ENCODE results near the gene ADAMTS19.

ADAMTS19 gene

DNA sequence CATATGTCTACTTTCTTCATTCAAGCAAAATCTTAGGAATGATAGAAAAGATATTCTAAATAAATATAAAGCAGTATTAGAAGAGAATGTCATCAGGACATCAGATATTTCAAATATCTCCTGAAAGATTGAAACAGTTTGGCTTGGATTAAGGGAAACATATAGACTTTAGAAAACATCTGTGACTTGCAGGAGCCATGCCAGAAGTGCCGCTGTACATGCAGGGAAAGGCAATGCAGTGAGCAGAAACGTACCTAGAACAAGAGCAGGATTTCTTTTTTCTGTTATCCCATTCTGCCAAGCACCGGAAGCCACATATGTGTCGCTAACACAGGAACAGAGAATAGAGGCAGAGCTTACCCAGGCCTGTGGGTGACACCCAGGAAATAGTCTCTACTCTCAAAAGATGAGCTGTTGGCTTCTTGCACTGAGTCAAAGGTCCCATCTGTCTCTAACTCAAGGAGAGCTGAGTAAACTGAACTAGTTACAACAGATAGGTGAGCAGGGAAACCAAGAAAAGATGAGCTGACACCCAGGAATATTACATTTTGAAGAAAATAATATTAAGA is 5.8 kb downstream of the ADAMTS19 start:
- DNase-seq (ENCODE audit: low read depth), result no peak

DNA sequence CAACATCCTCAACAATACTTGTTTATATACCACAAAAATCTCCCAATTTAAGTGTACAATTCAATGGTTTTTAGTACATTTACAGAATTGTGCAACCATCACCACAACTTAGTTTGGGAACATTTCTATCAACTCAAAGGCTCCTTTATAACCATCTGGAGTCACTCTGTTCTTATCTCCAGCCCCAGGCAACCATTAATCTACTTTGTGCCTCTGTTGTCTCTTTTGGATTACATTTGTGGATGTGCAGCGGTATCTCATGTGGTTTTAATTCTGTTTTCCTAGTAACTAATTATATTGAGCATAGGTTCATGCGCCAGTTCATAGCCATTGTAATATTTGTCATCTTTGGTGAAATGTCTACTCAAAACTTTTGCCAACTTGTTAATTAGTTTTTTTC is 14.4 kb downstream of the ADAMTS19 start:
- no peak for DNase-seq (ENCODE audit: low read depth)

DNA sequence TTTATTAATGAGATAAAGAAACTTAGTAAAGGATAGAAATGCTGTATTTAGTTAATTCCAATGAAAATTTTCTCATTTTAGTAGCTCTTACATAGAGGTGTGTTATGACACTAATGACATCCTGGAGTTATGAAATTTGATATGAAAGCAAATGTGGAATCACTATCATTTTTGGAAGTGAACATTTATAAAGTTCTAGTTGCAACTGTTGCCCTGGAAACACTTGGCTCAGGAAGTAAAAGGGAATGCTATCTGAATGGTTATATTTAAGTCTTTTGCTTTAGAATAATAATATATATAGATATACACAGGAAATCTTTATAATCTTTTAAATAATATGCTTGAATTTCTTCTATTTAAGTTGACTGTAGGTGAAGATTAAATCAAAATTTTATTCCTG is 16.7 kb downstream of the ADAMTS19 start:
- no peak for DNase-seq (ENCODE audit: low read depth)

DNA sequence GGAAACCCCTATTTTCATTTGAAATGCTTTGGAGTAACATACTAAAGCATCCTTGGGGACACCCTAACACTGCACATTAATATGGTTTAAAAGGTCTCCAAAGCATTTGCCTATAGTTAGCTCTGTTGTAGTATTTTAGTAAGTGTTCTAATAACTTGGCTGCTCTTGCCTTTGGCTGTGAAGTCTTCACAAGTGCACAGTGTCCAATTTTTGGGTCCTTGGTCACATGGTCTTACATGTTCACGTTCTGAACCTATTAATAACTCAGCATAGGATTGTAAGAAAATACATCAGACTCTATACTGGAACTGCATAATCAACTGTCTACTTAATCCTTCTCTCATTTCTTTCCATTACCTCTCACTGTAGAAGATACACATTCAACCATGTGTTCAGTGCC is 17.4 kb downstream of the ADAMTS19 start:
- DNase-seq (ENCODE audit: low read depth), result no peak

DNA sequence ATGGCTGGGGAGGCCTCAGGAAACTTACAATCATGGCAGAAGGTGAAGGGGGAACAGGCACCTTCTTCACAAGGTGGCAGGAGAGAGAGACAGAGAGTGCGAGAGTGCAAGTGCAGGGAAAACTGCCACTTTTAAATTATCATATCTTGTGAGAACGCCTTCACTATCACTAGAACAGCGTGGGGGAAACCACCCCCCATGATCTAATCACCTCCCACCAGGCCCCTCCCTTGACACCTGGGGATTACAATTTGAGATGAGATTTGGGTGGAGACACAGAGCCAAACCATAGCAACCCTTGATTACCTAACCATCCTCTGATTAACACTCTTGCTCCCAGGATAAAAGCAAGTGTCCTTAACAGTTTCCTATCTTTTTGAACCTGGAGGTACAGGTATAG is 21.1 kb downstream of the ADAMTS19 start:
- DNase-seq (ENCODE audit: low read depth), result no peak

DNA sequence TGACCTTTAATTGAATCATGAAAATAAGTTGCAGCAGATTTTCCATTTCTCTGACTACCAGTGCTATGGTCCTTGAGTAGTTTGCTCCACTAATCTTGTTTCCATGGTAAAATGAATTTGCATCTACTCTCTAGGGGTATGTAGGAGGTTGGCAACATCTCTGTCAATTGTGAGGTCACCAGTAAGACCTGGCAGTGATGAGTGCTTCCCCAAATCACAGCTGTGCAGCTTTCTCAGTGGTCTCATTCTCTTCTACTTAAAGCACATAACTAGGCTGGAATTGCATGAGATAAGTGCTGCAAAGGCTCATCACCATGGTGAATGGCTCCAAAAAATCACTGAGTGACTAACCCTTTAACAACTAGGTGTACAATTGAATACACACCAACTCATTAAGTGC is 36.3 kb downstream of the ADAMTS19 start:
- DNase-seq (ENCODE audit: low read depth), result no peak

DNA sequence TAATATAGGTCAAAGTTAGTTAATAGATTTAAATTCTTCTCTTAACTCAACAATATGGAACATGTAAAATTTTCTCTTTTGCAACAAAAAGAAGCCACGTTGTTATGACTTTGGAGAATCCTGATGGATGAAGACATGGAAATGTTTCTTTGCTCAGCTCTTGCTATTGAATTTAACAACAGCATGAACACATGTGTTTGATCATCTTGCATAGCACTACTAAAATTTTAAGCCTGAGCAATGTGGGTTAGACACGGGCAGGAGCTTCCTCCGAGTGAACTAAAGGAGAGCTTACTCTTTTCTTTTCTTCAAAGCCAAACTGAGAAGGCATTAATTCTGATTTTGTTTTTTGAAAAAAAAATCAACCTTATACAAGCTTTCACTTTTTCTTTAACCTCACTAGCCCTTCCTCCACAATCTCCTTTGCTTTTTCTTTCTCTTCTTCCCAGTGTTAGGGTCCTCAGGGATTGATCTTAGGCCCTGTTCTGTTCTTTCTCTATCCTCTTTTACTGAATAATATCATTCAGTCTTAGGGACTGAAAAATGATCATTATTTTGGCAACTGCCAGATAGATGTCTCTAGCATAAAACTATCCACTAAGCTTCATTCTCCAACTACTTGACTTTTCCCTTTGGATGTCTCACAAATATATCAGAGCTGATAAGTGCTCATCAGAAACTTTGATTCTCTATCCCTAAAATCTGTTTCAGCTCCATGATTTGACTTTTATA is 36.9 kb downstream of the ADAMTS19 start:
- no peak for DNase-seq (ENCODE audit: low read depth)

DNA sequence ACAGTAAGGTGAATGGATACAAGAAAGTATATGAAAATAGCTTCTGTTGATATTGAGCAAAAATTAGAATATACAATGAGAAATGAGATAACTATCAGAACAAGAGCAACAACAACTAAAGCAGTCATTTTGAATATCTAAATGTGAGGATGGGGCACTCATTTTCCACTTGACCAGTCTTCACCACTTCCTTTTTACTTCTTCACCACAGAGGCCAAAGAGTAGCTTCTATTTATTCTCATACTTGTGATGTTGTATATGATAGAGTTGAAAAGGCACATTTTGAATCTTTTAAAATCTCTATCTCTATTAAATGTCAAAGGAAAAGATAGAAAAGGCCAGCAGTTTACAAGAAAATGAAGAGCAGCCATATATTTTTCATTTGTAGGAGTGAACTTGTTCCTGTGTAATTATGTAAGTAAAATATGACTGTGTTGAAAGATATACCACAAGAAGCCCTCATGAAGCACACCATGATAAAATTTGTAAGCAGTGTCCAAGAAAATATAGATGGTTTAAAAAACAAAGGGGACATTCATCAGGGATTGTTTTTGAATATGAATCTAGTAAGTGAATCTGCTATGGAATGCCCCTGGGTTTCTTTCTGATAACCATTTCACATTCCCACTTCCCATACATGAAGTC is 39.2 kb downstream of the ADAMTS19 start:
- DNase-seq (ENCODE audit: low read depth), result no peak

DNA sequence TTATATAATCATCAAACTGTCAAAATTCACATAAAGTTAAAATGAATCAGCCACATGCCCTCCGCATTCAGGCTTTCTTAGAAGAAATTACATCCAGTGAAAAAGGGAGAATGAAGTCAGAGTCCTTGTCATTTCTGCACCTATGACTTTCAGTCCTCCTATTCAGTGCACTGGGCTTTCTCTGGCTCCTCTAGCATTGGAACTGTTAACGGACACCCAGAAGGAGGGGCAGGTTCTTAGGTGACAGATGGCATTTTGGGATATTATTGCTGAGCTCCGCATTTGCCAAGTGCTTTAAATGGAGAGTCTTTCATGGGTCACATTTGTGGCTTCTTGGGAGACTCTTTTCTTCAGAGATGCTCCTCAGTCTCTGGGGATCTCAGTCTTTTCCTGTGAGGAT is 40.0 kb downstream of the ADAMTS19 start:
- DNase-seq (ENCODE audit: low read depth), result no peak

DNA sequence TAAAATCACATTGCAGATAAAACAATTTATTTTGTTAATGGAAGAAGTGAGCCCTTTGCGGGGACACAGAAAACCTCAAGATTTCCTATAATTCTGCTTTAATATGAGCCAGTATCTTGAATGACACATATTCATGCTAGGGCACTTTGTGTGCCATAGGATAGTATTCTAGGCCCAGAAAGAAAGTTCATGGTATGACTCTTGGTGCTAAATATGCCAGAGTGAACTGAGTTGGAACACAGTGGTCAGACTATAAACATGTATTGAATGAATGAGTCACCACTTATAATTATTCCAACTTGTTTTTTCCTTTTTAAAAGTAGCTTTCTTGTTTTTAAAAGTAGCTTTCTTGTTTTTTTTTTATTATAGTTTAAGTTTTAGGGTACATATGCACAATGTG is 46.0 kb downstream of the ADAMTS19 start:
- DNase-seq (ENCODE audit: low read depth), result no peak

DNA sequence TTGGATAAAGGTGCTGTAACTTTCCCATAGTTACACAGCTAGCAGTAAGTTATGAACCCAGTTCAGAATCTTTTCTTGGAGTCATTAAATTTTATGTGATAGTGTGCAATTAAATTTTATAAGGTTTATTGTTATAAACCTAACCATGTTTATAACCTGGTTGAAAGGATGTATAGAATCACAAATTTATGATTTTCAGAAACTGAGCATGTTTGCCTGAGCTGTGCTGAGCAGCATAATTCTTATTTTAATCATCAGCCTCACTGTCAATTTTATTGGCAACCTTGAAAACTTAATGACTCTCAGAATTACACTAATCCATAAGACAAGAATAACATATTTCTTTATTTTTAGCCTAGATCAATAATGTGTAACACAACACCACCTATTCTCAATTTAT is 46.9 kb downstream of the ADAMTS19 start:
- no peak for DNase-seq (ENCODE audit: low read depth)

DNA sequence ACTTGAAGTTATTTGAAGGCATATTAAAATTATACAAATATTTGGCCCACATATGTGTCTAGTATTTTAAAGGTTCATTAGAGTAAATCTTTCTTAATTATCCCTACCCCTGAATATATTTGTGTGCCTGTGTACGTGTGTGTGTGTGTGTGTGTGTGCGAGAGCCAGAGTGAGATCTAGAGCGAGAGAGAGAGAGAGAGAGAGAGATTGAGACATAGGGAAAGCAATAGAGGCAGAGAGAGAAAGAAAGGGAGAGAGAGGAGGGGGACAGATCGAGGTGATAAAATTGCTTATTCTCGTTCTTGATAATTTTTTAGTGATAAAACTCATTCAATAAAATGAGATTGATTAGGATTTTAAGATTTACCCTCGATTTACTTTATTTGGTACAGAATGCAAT is 47.4 kb downstream of the ADAMTS19 start:
- DNase-seq (ENCODE audit: low read depth), result no peak

DNA sequence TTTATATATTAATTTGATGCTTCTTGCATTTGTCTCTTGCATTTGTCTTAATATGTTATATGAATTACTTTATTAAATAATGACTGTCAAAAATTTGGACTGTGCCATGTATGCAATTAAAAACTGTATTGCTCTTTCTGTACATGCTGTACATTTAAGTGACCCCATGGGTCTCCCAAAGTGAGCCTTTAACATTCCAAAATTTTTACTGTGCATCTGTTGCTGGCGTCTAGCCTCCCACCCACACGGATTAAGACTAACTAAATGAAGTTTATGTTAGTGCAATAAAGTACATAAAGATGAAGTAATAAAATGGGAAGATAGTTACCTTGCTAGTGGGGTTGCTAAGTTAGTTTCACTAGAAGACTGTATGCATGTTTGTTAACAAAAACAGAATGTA is 48.5 kb downstream of the ADAMTS19 start:
- no peak for DNase-seq (ENCODE audit: low read depth)

DNA sequence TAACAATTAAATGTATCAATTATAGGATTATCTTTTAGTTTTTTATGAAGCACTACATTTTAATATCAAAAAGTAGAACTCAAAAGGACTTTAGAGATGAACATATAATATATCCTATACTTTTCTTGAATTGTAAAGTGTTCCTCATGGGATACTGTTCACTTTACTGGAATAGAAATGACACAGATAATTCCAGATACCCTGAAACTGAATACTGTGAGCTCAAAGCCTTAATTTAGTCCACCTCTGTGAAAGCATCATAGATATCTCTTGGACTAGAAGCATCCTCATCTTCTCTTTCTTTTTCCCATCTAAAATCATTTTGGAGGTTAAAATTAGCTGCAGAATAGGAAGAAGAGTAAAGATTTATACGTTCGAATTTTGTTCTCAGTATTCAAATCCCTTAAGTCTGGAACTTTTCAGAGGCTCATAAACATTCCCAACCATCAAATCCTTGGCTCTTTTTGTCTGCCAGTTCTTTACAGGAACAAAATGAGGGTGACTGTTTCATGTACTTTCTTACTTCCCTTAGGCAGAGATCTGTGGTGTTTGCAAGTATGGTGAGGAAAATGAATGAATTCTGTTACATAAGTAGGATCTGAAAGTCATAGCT is 49.4 kb downstream of the ADAMTS19 start:
- no peak for DNase-seq (ENCODE audit: low read depth)

DNA sequence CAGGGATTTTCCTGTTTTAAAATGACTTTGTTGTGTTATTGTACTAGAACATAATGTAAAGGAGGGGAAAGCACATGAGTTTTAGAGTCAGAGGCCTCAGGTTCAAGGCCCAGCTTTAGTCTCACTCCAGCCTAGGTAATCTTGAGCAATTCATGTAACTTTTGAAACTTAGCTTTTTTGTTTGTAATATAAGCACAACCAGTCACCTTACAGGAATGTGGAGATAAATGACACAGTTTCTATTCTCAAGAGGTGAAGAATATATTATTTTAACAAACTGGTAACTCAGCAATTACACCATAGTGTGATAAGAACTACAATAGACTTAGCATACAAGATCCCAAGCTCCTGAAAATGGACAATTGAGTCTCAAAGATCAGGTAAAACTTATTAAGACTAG is 51.2 kb downstream of the ADAMTS19 start:
- DNase-seq (ENCODE audit: low read depth), result no peak

DNA sequence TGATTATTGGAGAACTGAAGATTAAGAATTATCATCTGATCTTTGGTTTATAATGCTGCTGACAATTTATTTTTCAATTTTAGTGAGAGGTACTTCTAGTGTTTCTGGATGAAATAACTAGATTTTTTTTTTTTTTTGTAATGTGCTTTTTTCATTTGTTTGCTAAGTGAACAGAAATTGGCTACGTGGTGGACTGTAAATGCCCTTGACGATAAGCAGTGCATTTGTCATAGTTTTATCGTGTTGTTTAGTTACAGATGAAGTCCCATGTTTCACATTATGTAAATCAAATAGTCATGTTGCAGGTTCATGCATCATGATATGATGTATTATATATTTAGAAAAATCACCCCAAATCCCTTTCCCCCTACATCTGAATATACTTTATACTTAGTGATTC is 81.0 kb downstream of the ADAMTS19 start:
- no peak for DNase-seq (ENCODE audit: low read depth)

DNA sequence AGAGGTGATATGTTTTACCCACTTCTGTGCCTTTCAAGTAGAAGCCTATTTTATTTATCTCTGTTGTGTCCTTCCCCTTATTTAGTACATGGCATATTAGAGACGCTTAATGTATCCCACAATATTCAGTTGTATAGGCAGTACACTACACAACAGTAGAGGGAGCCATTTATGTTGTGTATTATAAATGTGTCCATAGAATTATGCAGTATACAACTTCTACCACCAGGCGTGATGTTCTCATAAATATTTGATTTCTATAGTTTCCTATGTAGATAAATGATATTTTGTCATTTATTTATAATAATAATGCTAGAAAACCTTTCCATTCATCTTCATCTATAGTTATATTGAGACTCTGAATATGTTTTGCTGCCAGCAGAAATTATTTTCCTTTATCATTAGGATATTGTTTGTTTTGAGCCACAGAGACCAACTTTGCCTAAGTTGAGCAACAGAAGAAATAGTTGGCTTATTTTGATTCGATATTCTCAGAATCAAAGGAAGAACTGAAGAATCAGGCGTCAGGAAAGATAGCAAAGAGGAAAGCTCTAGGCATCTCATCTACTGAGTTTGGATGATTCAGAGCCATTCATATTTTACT is 81.7 kb downstream of the ADAMTS19 start:
- no peak for DNase-seq (ENCODE audit: low read depth)

DNA sequence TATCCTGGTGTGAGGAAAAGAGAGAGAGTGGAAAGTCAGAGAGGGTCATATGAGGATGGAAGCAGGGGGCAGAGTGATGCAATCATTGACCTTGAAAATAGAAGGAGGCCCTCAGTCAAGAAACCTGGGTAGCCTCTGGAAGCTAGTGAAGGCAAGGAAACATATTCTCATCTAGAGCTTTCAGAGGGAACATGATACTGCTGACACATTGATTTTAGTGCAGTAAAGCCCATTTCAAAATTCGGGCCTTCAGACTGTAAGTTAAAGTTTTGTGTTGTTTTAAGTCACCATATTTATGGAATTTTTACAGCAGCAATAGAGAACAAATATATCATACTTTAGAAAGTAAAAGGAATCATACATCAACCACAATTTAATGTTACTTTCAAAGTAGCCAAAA is 87.0 kb downstream of the ADAMTS19 start:
- no peak for DNase-seq (ENCODE audit: low read depth)

DNA sequence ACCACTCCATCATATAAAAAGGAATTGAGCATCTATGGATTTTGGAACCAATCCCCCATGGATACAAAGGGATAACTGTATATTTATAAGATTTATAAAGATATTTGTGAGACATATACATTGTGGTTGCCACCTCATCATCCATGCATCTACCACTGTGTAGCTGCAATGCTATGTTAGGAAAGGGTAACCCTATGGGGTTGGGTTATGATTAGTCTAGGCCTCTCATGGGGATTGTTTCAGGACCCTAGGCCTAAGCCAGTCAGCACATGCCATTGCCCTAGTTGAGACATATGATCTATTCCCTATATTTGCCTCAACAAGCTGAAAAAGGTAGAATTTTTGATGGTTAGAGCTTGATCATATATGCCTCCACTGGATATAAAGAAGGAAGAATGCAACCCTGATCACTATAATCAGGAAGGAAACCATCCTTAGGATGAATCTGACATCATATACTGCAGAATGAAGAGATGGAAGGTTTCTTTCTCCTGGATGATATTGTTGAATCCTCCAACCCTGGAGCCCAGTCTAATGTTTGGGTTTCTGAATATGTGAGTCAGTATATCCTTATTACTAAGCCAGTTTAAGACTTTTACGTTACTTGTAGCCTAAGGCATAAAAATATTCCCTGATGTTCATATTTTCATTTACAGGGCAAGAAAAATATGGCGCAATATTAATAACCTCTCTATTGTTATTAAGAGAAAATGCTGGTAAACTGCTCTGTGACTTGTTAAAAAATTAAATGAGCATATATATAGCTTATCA is 94.2 kb downstream of the ADAMTS19 start:
- DNase-seq (ENCODE audit: low read depth), result no peak

DNA sequence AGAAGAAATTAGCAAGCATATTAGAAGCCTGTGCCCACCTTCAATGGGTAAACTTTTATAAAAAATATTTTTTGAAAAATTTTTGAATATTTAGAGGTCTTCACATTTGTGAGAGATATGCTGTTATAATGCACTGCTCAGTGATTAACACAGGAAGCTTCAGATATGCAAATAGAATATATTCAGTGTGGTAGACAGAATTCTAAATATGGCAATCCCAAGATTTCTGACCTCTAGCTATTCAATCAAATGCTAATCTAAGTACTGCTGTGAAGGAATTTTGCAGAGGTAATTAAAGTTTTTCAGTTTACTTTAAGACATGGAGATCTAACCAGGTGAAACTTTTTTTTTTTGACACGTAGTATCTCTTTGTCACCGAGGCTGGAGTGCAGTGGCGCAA is 103.5 kb downstream of the ADAMTS19 start:
- no peak for DNase-seq (ENCODE audit: low read depth)

DNA sequence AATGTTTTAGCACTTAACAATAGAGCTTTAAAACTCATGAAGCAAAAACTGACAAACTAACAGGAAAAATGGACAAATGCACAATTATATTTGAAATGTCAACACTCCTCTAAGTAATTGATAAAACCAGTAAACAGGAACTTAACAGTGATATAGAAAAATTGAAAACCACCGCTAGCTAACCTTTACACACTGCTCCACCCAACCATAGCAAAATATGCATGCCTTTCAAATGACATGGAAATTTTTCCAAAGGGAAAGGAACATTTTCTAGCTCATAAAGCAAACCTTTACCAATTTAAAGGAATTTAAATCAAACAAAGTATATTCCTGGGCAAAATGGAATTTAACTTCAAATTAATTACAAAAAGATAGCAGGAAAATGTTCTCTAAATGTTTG is 109.2 kb downstream of the ADAMTS19 start:
- DNase-seq (ENCODE audit: low read depth), result no peak

DNA sequence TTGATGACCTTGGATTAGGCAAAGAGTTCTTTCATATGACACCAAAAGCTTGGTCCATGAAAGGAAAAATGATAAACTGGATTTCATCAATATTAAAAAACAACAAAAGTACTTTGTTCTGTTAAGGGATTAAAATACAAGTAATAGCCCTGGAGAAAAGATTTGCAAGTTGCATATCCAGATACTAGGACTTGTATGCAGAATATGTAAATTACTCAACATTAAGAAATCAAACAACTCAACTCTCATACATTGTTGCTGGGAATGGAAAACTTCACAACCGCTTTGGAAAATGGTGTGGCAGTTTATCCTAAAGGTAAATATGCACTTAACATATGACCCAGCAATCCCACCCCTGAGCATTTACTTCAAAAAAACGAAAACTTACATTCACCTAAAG is 112.0 kb downstream of the ADAMTS19 start:
- DNase-seq (ENCODE audit: low read depth), result no peak
